Neural progenitor cell (in vitro differentiated cells): Measurements from ENCODE around the gene TLR8.

Source experiments
- EZH2 ChIP-seq: fragments of 200-600 bp; sonication (generic); IDR thresholded peaks from 2 replicates; pipeline ENCODE4 v1.6.1; 2017; ENCODE audit warnings: antibody characterized with exemption, mild to moderate bottlenecking, moderate library complexity
- TF ChIP-seq, protein P1 (sequence below): fragments of 200-600 bp; sonication (generic); IDR thresholded peaks from 2 replicates; pipeline ENCODE4 v1.5.1; 2017; ENCODE audit warnings: antibody characterized with exemption, mild to moderate bottlenecking

DNA sequence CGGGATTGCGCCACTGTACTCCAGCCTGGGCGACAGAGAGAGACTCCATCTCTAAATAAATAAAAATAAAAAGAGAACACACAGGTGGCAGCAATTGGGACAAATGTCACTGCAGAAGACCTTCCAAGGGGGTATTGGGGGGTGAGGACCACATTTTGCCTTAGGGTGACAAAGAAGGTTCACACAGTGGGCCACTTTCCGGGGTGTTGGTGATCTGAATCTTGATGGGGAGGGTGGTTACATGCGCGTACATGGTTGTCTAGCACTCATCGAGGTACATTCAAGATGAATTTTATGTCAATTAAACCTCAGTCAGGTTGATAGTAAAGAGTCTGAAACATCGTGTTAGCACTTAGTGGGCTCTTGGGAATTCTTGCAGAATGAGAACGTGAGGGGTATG is 48.0 kb downstream of the TLR8 start:
- TF ChIP-seq, protein P1, sequence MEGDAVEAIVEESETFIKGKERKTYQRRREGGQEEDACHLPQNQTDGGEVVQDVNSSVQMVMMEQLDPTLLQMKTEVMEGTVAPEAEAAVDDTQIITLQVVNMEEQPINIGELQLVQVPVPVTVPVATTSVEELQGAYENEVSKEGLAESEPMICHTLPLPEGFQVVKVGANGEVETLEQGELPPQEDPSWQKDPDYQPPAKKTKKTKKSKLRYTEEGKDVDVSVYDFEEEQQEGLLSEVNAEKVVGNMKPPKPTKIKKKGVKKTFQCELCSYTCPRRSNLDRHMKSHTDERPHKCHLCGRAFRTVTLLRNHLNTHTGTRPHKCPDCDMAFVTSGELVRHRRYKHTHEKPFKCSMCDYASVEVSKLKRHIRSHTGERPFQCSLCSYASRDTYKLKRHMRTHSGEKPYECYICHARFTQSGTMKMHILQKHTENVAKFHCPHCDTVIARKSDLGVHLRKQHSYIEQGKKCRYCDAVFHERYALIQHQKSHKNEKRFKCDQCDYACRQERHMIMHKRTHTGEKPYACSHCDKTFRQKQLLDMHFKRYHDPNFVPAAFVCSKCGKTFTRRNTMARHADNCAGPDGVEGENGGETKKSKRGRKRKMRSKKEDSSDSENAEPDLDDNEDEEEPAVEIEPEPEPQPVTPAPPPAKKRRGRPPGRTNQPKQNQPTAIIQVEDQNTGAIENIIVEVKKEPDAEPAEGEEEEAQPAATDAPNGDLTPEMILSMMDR: no peak
- TF ChIP-seq EZH2: no peak
